Common myeloid progenitor, CD34-positive (primary cell): Measurements from ENCODE around the gene PPM1H.
A peak's percentile ranks its signal among the peaks of the same experiment; 100 is the strongest.
"Not testable (repeated sequence)": the region's sequence is repeated elsewhere in the genome, so short reads cannot be mapped to it uniquely, and the experiment has no call there.

Experiments
- CTCF ChIA-PET: fragments of 350-600 bp; sonication (Branson Sonifier 250); formaldehyde crosslinking; loops from one replicate; lab custom pipeline; 2021; ENCODE audit warnings: antibody characterized with exemption; lab: Charles Lee
- POLR2A ChIA-PET: fragments of 350-600 bp; sonication (Branson Sonifier 250); formaldehyde crosslinking; loops from one replicate; lab custom pipeline; 2021; ENCODE audit warnings: antibody characterized with exemption; lab: Charles Lee
- DNase-seq, 3 donors: peaks; one replicate each; pipeline versions ENCODE4 v3.0.0 to v3.0.0-alpha.2; 2013
- H3K27ac ChIP-seq, 2 experiments: 1 replicate in 1 of 2; 2 replicates in 1 of 2; pipeline ENCODE4 v1.7.0; 2013; ENCODE audit warnings: inconsistent platforms in 2 of 2, low read length in 2 of 2, mild to moderate bottlenecking in 2 of 2, low read depth in 1 of 2, moderate library complexity in 1 of 2; ENCODE audit not compliant: severe bottlenecking in 2 of 2, insufficient read depth in 1 of 2, poor library complexity in 1 of 2
- H3K27me3 ChIP-seq, 5 experiments: replicated peaks in 2 of 5; 1 replicate in 3 of 5; 2 replicates in 2 of 5; pipeline versions ENCODE4 v1.6.1 to v1.7.0; 2013; ENCODE audit warnings: low read length in 4 of 5, mild to moderate bottlenecking in 2 of 5, moderate library complexity in 2 of 5, inconsistent platforms in 1 of 5; ENCODE audit not compliant: insufficient read depth in 5 of 5, control insufficient read depth in 4 of 5
- H3K36me3 ChIP-seq, 4 experiments: 1 replicate in 2 of 4; 2 replicates in 2 of 4; pipeline versions ENCODE4 v1.6.1 to v1.7.0; 2013; ENCODE audit warnings: low read length in 3 of 4, control low read depth in 1 of 4, mild to moderate bottlenecking in 1 of 4; ENCODE audit not compliant: control insufficient read depth in 4 of 4, insufficient read depth in 4 of 4
- H3K4me1 ChIP-seq, 4 experiments: 1 replicate in 3 of 4; 2 replicates in 1 of 4; pipeline versions ENCODE4 v1.6.1 to v1.7.1; 2013; ENCODE audit warnings: low read length in 3 of 4, mild to moderate bottlenecking in 3 of 4, control low read depth in 1 of 4, inconsistent platforms in 1 of 4, moderate library complexity in 1 of 4; ENCODE audit not compliant: control insufficient read depth in 4 of 4, insufficient read depth in 4 of 4; ENCODE audit errors: control extremely low read depth in 1 of 4
- H3K4me3 ChIP-seq, 7 experiments: 1 replicate in 4 of 7; 2 replicates in 3 of 7; pipeline versions ENCODE4 v1.5.1 to v1.7.0; 2013; ENCODE audit warnings: mild to moderate bottlenecking in 7 of 7, low read length in 6 of 7, moderate library complexity in 6 of 7, inconsistent platforms in 2 of 7, low read depth in 2 of 7, control low read depth in 1 of 7; ENCODE audit not compliant: insufficient read depth in 4 of 7, control insufficient read depth in 1 of 7; ENCODE audit errors: extremely low read depth in 1 of 7
- H3K9me3 ChIP-seq, 5 experiments: 1 replicate in 4 of 5; 2 replicates in 1 of 5; pipeline versions ENCODE4 v1.6.1 to v1.7.1; 2013; ENCODE audit warnings: low read length in 4 of 5, mild to moderate bottlenecking in 2 of 5, inconsistent platforms in 1 of 5, low read depth in 1 of 5, moderate library complexity in 1 of 5; ENCODE audit not compliant: control insufficient read depth in 4 of 5, insufficient read depth in 2 of 5; ENCODE audit errors: control extremely low read depth in 1 of 5
- WGBS: methylation state at CpG from one replicate; pipeline ENCODE4 v1.1.5; 2013; ENCODE audit not compliant: insufficient coverage; 5-methylcytosine and 5-hydroxymethylcytosine counted together

The PPM1H gene

DNA sequence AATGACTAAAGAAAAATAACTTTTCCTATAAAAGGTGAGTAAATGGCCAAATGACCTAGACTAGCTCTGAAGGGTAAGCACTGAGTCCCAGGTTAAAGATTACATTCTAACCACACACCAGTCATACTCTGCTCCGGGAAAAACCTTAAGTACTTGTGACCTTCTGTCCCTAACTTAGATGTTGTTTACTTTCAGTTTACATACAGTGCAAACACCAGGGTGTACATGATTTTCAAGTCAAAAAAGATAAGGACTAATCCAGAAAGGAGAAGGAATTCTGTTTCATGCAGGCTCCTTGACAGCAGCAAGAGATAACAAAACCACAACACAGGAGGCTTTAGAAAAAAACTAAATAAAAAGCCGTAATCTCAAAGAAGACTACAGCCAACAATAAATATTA lies 174.2 kb downstream of the PPM1H start:
- Histone ChIP-seq H3K27ac (no peak overlapping the region), H3K9me3 (no peaks in the 10 kb centered on the region), H3K4me3 (no peak overlapping the region), H3K36me3 (peaks cover 0 to 7% (median 4%) of the 10 kb centered on the region in 4 experiments), H3K4me1 (peaks cover 0 to 10% (median 2%) of the 10 kb centered on the region in 4 experiments), H3K27me3 (no peaks in the 10 kb centered on the region)
- peak in 1 of 3 donors; percentile 30 for DNase-seq
- WGBS, result 71% methylated on average over 1 of the region's 2 CpGs
- POLR2A ChIA-PET, result no interaction called here
- CTCF ChIA-PET, result interaction anchor here (0.8 to 1.8 kb wide), 2 partner anchors 10 to 21 kb away, joined by 3 to 4 read pairs; no protein-coding TSS in a partner anchor

GRCh38 chr12:62760341-62760740 lies 174.6 kb downstream of the PPM1H start:
- POLR2A ChIA-PET, H3K4me1 ChIP-seq, DNase-seq, H3K4me3 ChIP-seq, H3K36me3 ChIP-seq, H3K9me3 ChIP-seq, H3K27ac ChIP-seq, H3K27me3 ChIP-seq: not testable (repeated sequence)
- 100% methylated on average over 3 of the region's 3 CpGs for WGBS
- CTCF ChIA-PET, result interaction anchor here (0.8 kb wide), 1 partner anchor 11 kb away, joined by 3 read pairs; no protein-coding TSS in a partner anchor

GRCh38 chr12:62758216-62758615 lies 176.7 kb downstream of the PPM1H start:
- no peaks in the 10 kb centered on the region for H3K27me3 ChIP-seq
- H3K4me3 ChIP-seq, result no peak overlapping the region
- peaks cover 0 to 10% (median 2%) of the 10 kb centered on the region in 4 experiments for H3K4me1 ChIP-seq
- H3K27ac ChIP-seq, result no peak overlapping the region
- no CpG with 5 or more reads among the region's 1 CpG for WGBS
- CTCF ChIA-PET, result no interaction called here
- POLR2A ChIA-PET, result no interaction called here
- DNase-seq, result no peak
- no peaks in the 10 kb centered on the region for H3K9me3 ChIP-seq
- peaks cover 0 to 4% (median 1%) of the 10 kb centered on the region in 4 experiments for H3K36me3 ChIP-seq

DNA sequence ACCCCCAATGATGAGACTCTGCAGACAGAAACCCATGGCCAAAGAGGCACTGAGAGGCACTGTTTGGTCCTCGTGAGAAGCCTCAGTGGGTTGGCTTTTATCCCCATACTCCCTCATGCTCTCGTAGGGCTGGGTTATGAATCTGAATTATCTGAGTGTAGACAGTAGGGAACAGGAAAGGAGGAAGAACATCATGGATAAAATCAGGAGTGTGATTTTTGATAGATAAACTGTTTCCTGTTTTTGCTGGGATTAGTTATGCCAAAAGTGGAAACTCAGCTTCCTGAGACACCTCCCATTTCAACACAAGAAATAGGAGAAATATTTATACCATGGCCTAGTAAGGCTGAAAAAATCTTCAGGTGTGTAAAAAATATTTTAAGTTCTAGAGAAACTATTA lies 177.9 kb downstream of the PPM1H start:
- Histone ChIP-seq H3K27ac (no peak overlapping the region), H3K4me3 (no peak overlapping the region), H3K9me3 (no peaks in the 10 kb centered on the region), H3K27me3 (no peaks in the 10 kb centered on the region), H3K4me1 (peaks cover 0 to 10% (median 2%) of the 10 kb centered on the region in 4 experiments), H3K36me3 (peaks cover 0 to 4% (median 0%) of the 10 kb centered on the region in 4 experiments)
- ChIA-PET POLR2A (no interaction called here), CTCF (interaction anchor here (0.5 to 1.3 kb wide), 3 partner anchors 8 to 62 kb away, joined by 3 read pairs; no protein-coding TSS in a partner anchor)
- no peak for DNase-seq
- no CpG with 5 or more reads among the region's 2 CpGs for WGBS

- DNase-seq, result no peak
- ChIA-PET POLR2A (no interaction called here), CTCF (no interaction called here)
- Histone ChIP-seq H3K36me3 (peaks cover 0 to 4% (median 2%) of the 10 kb centered on the region in 4 experiments), H3K27me3 (no peaks in the 10 kb centered on the region), H3K9me3 (no peaks in the 10 kb centered on the region), H3K4me3 (no peak overlapping the region), H3K27ac (no peak overlapping the region), H3K4me1 (peaks cover 0 to 4% (median 2%) of the 10 kb centered on the region in 4 experiments)
- 97% methylated on average over 3 of the region's 5 CpGs for WGBS
These were observed 180.2 kb downstream of the PPM1H start for GRCh38 chr12:62754706-62755105.

GRCh38 chr12:62751810-62752155 lies 183.2 kb downstream of the PPM1H start:
- Histone ChIP-seq H3K4me1 (no peaks in the 10 kb centered on the region), H3K9me3 (no peaks in the 10 kb centered on the region), H3K27ac (no peak overlapping the region), H3K4me3 (no peak overlapping the region), H3K27me3 (no peaks in the 10 kb centered on the region), H3K36me3 (peaks cover 0 to 4% (median 2%) of the 10 kb centered on the region in 4 experiments)
- 100% methylated on average over 1 of the region's 2 CpGs for WGBS
- CTCF ChIA-PET, result no interaction called here
- DNase-seq, result no peak
- POLR2A ChIA-PET, result no interaction called here

GRCh38 chr12:62750941-62751809 lies 183.8 kb downstream of the PPM1H start:
- 98% methylated on average over 7 of the region's 10 CpGs for WGBS
- ChIA-PET CTCF (interaction anchor here (1.9 kb wide), 1 partner anchor 10 kb away, joined by 4 read pairs; no protein-coding TSS in a partner anchor), POLR2A (no interaction called here)
- Histone ChIP-seq H3K27ac (no peak overlapping the region), H3K36me3 (peaks cover 0 to 4% (median 2%) of the 10 kb centered on the region in 4 experiments), H3K4me1 (no peaks in the 10 kb centered on the region), H3K9me3 (no peaks in the 10 kb centered on the region), H3K4me3 (no peak overlapping the region), H3K27me3 (no peaks in the 10 kb centered on the region)
- DNase-seq, result no peak
